CD4-positive, alpha-beta T cell treated with Interleukin-6 at 100 ng/mL for 8 hours (primary cell): ENCODE measurements around the gene UBAC2.

ENCODE experiments used
- DNase-seq: peaks from one replicate; pipeline ENCODE4 v3.0.0-alpha.2; 2020; ENCODE audit warnings: mixed read lengths, low spot score

UBAC2 gene

GRCh38 chr13:99357131-99357596 is 156.5 kb downstream of the UBAC2 start:
- DNase-seq = peak; percentile 66

GRCh38 chr13:99357941-99358340 is 157.3 kb downstream of the UBAC2 start:
- DNase-seq = peak; percentile 36

- no peak for DNase-seq
Measured at GRCh38 chr13:99359528-99359927, 158.9 kb downstream of the UBAC2 start.

- no peak for DNase-seq
Measured at GRCh38 chr13:99360696-99361095, 160.0 kb downstream of the UBAC2 start.

- peak; percentile 53 for DNase-seq
Measured at GRCh38 chr13:99361197-99361596, 160.5 kb downstream of the UBAC2 start.

DNA sequence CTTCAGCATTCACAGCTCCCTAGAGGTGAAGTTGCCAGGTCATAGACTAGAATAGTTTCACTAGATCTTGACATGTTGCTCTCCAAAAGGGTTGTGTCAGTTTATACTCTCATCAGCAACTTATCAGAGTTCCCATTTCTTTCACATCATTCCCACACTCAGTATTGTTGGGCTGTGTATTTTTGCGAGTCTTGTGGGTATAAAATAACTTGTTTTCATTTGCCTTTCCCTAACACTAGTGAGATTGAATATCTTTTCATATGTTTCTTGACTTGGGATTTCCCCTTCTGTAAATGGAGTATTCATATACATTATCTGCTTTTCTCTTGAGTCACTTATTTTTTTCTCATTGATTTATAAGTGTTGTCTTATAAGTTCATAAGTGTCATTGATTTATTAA is 161.7 kb downstream of the UBAC2 start:
- no peak for DNase-seq

DNA sequence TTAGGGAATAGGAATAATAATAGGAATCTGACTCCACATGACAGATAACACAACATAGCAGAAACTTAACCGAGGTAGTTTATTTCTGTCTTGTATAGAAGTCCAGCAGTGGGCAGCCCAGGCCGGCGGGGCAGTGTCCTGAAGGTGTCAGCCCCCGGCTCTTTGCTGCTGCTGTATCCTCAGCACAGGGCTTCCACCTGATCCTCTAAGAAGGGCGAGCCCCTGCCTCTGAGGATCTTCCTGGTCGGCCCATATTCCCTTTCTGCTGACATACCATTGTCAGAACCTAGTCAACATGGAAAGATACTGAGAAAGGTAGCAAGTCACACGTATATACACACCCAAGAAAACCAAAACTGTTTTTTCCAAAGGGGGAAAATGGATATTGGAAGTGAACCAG is 162.7 kb downstream of the UBAC2 start:
- DNase-seq = no peak

- DNase-seq = no peak
Measured at GRCh38 chr13:99363949-99364348, 163.3 kb downstream of the UBAC2 start.

DNA sequence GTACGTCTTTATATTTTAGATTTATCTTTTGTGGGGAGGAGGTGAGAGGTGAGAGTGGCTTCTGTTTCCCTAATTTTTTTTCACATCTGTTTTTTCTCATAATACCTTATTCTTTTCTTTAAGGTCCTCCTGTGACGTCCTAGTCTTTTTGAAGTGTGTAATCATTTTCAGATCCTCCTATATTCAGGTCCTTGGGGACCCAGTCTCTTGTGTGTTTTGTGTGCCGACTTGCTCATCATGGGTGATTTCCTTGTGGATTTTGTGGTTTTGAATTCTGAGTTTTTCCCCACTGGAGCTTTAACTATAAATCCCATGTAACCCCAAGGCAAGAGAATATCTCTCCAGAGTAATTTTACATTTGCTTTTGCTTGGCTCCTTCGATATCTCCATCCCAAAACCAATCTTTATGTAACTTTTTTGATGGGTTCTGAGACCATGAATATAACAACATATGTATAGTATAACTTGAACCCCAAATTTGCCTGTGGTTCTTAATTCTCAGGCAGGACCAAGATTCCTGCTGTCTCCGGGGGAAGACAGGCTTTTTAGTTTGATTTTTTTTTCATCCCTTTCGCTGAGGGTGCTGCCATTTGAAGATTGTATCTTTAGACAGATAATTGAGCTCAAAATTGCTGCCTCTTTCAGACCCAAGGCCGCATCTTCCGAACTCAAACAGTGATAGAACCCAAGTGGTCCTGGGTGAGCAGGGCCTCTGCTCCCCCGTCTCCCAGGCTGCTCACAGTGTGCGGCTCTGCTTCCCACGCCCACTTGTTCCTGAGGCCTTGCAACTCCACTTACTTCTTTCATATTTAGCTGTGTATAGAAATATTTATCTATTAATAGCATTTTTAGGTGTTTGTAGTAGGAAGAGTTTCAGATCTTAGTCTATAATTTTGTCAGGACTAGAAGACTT is 165.7 kb downstream of the UBAC2 start:
- DNase-seq = no peak

DNA sequence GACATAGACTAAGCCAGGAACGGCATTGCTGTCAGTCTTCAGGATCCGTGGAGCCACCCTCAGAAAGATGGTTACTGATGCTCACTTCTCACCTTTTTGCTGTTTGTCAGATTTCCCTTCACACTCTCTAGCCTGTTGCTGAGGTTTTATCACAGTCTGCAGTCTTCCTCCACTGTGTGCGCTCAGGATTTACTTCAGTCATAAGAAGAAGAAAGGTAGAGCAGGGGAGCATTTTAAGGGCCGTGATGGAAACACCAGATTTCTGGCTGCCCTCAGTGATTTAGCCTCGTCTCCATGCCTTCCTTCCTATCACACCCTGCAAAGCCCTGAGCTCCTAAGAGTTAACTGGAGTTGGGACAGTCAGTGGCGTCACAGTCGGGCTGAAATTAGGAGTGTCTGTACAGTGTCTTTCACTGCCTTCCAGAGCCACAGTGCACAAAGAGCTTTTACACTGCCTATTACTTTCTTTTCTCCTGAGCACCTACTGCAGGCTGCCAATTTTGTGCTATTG is 166.5 kb downstream of the UBAC2 start:
- DNase-seq = peak; percentile 52

DNA sequence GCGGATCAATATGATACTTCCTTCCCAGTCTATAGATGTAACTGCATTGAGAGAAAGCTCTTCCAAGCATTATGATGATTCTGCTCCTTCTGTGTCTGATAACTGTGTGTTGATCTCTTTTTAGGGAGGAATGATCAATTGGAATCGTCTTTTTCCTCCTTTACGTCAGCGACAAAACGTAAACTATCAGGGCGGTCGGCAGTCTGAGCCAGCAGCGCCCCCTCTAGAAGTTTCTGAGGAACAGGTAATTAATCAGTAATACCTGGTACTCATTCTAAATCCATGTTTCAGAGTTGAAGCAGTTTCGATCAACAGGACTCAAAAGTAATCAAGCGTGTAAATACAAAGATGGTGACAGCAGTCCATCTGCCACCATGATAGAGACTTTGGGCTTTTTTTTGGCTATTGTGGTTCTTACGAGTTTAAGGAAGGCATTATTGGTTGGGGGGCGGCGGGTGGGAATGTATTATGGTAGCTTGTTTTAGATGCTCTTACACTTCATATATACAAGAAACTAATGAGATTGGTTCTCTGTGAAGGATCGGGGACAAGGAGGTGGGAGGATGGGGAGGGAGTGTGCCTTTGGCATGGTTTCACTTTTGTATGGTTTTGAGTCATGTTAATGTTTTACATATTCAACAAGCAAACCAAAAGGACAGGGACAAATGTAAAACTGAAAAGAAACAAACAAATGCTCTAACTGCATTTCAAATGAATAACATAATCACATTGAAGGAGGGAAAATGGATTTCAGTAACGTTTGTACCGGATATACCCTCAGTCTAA is 167.2 kb downstream of the UBAC2 start:
- peak; percentile 29 for DNase-seq

GRCh38 chr13:99370481-99371275 is 170.0 kb downstream of the UBAC2 start:
- DNase-seq = peak; percentile 33

DNA sequence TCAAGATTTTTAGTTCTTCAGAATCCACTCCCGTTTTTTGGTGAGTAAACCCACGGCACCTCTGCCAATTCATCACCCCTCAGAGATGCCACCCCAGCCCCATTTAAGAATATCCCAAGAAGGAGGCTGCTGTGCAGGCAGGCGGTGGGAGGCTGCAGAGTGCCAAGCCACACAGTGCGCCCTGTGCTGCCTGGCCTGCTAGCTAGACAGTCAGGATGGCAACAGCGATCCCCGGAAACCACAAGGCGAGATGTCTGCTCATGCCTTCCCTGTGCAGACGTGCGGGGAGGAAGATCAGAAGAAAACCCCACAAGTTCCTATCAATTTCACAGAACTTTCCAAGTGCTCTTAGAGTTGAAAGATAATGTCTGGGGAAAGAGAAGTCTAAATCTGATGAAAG is 171.3 kb downstream of the UBAC2 start:
- peak; percentile 67 for DNase-seq

GRCh38 chr13:99373436-99373835 is 172.8 kb downstream of the UBAC2 start:
- DNase-seq = no peak

GRCh38 chr13:99374169-99374991 is 173.7 kb downstream of the UBAC2 start:
- no peak for DNase-seq

DNA sequence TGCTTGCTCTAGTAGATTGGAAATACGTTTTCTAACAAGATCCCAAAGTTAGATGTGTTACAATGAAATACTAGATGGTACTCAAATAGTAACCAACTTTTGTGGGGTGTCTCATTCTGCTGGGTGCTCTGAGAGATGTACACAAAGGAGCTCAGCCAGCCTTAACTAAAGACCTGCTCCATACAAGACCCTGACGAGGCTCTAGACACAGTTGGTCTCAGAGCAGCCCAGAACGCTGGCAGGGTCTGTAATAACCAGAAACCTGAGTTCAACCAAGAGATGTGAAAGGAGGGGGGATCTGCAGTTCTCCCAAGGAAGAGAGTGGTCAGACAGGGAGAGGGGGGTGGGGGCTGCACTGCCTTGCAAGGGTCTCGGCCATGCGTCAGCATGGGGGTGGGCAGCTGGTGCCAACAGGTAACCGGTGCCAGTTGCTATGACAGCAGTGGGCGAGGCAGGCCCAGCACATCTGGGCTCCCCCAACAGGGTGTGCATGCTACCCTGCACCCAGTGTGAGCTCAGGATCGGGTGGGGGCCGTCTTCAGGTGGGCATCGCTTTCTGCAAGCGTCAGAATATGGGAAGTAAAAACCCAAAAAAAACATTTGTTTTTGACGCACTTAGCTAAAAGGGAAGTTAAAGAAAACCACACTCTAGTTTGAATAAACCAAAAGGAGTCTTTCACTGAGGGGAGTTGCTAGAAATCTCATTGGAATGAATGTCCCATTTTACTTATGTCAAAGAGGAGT is 174.5 kb downstream of the UBAC2 start:
- DNase-seq = peak; percentile 38

GRCh38 chr13:99375738-99376080 is 175.1 kb downstream of the UBAC2 start:
- DNase-seq = no peak

- no peak for DNase-seq
Measured at GRCh38 chr13:99376132-99376531, 175.5 kb downstream of the UBAC2 start.

GRCh38 chr13:99376924-99377323 is 176.3 kb downstream of the UBAC2 start:
- DNase-seq = no peak

- no peak for DNase-seq
Measured at GRCh38 chr13:99377641-99378040, 177.0 kb downstream of the UBAC2 start.
